ENCODE data around the gene ARSK. TPM values are rescaled to one million over a fixed set of nuclear protein-coding genes. Genes with fewer than 3 reads are reported as not detected.

ARSK gene
- total and polyA plus RNA-seq, 2 of the 13 experiments (the other 11 are each of a cell fraction or from before 2014, with no cell fraction given), result 7.9 TPM

DNA sequence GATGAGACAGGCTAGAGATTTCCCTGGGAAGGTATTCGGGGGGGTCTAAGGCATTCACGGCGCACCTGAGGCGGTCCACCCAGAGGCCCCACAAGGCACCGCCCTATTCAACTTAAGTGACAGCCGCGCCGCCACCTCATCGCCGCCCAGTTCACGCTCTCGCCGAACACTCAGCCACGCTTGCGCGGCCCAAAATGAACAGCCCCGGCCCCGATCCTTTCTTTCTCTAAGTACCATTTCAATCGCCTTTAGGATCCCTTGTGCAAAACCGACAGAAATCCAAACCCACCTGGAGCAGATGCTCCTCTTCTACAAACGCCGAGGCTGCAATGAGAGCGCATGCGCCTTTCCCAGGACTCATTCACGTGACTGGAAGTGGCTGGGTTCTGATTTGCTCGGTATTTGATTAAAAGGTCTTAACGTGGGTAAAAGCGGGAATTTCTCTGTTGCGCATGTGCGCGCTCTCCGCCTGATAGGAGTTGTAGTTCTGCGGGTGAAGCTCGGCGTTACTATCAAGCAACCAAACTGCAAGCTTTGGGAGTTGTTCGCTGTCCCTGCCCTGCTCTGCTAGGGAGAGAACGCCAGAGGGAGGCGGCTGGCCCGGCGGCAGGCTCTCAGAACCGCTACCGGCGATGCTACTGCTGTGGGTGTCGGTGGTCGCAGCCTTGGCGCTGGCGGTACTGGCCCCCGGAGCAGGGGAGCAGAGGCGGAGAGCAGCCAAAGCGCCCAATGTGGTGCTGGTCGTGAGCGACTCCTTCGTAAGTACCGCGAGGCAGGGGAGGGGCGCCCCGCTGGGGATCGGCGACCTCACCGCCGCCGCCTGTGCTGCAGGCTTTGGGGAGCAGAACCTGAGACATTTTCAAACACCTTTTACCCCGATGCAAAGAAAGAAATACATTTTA, at the start of gene ARSK, which contains the start of gene SKIC3 (continued):
- TF ChIP-seq SRSF1 (optimal IDR thresholded peaks at IDR 0.05; ENCODE audit: low read depth, low read length) (no peak), MXD4 (CRISPR knock-in tag; IDR thresholded peaks at IDR 0.05) (peak; percentile 91), ZNF138 (CRISPR knock-in tag; IDR thresholded peaks at IDR 0.05; ENCODE audit: low read depth) (no peak), SIN3B (IDR thresholded peaks at IDR 0.05; ENCODE audit: low read length) (no peak; the same call in 1 of the 2 replicates), CBX2 (IDR thresholded peaks at IDR 0.05; ENCODE audit: low read depth, low read length) (no peak), CBX2 (CRISPR knock-in tag; IDR thresholded peaks at IDR 0.05; ENCODE audit: low read depth) (no peak), RFXAP (CRISPR knock-in tag; IDR thresholded peaks at IDR 0.05; ENCODE audit: borderline replicate concordance) (no peak), ZNF616 (CRISPR knock-in tag; IDR thresholded peaks at IDR 0.05; ENCODE audit: low read depth) (0 out of 2 replicates have a peak, but pooled peaks have one; percentile 39), ZNF713 (CRISPR knock-in tag; IDR thresholded peaks at IDR 0.05) (no peak), MTA1 (CRISPR knock-in tag; IDR thresholded peaks at IDR 0.05; ENCODE audit: borderline replicate concordance) (0 out of 2 replicates have a peak, but pooled peaks have one; percentile 48), ZNF225 (CRISPR knock-in tag; IDR thresholded peaks at IDR 0.05) (no peak), SP140L (CRISPR knock-in tag; IDR thresholded peaks at IDR 0.05; ENCODE audit: borderline replicate concordance) (no peak), MYNN (CRISPR knock-in tag; IDR thresholded peaks at IDR 0.05; ENCODE audit: low read depth) (no peak; the same call in 1 of the 2 replicates), FOSL1 (CRISPR knock-in tag; IDR thresholded peaks at IDR 0.05; ENCODE audit: borderline replicate concordance) (no peak), SYNCRIP (IDR thresholded peaks at IDR 0.05; ENCODE audit: insufficient read depth, low read depth, low read length) (no peak), ZNF501 (CRISPR knock-in tag; IDR thresholded peaks at IDR 0.05) (peak; percentile 97), ZNF674 (CRISPR knock-in tag; IDR thresholded peaks at IDR 0.05; ENCODE audit: low read depth) (no peak), PHF5A (CRISPR knock-in tag; IDR thresholded peaks at IDR 0.05; ENCODE audit: low read depth, unreplicated experiment) (no peak)
- TF ChIP-seq, protein P1, sequence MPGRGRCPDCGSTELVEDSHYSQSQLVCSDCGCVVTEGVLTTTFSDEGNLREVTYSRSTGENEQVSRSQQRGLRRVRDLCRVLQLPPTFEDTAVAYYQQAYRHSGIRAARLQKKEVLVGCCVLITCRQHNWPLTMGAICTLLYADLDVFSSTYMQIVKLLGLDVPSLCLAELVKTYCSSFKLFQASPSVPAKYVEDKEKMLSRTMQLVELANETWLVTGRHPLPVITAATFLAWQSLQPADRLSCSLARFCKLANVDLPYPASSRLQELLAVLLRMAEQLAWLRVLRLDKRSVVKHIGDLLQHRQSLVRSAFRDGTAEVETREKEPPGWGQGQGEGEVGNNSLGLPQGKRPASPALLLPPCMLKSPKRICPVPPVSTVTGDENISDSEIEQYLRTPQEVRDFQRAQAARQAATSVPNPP (CRISPR knock-in tag; IDR thresholded peaks at IDR 0.05), result peak; percentile 68; the same call in 1 of the 2 replicates
- TF ChIP-seq, protein P2, sequence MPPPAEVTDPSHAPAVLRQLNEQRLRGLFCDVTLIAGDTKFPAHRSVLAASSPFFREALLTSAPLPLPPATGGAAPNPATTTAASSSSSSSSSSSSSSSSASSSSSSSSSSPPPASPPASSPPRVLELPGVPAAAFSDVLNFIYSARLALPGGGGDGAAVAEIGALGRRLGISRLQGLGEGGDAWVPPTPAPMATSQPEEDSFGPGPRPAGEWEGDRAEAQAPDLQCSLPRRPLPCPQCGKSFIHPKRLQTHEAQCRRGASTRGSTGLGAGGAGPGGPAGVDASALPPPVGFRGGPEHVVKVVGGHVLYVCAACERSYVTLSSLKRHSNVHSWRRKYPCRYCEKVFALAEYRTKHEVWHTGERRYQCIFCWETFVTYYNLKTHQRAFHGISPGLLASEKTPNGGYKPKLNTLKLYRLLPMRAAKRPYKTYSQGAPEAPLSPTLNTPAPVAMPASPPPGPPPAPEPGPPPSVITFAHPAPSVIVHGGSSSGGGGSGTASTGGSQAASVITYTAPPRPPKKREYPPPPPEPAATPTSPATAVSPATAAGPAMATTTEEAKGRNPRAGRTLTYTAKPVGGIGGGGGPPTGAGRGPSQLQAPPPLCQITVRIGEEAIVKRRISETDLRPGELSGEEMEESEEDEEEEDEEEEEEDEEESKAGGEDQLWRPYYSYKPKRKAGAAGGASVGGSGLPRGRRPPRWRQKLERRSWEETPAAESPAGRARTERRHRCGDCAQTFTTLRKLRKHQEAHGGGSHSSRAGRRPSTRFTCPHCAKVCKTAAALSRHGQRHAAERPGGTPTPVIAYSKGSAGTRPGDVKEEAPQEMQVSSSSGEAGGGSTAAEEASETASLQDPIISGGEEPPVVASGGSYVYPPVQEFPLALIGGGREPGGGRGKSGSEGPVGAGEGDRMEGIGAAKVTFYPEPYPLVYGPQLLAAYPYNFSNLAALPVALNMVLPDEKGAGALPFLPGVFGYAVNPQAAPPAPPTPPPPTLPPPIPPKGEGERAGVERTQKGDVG (CRISPR knock-in tag; IDR thresholded peaks at IDR 0.05; ENCODE audit: borderline replicate concordance), result peak; percentile 51; the same call in 1 of the 2 replicates
- TF ChIP-seq, protein P3, sequence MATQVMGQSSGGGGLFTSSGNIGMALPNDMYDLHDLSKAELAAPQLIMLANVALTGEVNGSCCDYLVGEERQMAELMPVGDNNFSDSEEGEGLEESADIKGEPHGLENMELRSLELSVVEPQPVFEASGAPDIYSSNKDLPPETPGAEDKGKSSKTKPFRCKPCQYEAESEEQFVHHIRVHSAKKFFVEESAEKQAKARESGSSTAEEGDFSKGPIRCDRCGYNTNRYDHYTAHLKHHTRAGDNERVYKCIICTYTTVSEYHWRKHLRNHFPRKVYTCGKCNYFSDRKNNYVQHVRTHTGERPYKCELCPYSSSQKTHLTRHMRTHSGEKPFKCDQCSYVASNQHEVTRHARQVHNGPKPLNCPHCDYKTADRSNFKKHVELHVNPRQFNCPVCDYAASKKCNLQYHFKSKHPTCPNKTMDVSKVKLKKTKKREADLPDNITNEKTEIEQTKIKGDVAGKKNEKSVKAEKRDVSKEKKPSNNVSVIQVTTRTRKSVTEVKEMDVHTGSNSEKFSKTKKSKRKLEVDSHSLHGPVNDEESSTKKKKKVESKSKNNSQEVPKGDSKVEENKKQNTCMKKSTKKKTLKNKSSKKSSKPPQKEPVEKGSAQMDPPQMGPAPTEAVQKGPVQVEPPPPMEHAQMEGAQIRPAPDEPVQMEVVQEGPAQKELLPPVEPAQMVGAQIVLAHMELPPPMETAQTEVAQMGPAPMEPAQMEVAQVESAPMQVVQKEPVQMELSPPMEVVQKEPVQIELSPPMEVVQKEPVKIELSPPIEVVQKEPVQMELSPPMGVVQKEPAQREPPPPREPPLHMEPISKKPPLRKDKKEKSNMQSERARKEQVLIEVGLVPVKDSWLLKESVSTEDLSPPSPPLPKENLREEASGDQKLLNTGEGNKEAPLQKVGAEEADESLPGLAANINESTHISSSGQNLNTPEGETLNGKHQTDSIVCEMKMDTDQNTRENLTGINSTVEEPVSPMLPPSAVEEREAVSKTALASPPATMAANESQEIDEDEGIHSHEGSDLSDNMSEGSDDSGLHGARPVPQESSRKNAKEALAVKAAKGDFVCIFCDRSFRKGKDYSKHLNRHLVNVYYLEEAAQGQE (IDR thresholded peaks at IDR 0.05; ENCODE audit: borderline replicate concordance in 1 of 2, low read depth in 1 of 2, low read length in 2 of 2), result 0 out of 4 replicates have a peak, but pooled peaks of 1 of the 2 experiments have one; percentile 10

Data from HepG2 (cell line).